ENCODE results near the gene OASL. TPM values are rescaled to one million over a fixed set of nuclear protein-coding genes. Genes with fewer than 3 reads are reported as not detected.
A peak's percentile ranks its signal among the peaks of the same experiment; 100 is the strongest.

OASL gene
- polyA plus RNA-seq, 3 donors: 9.9 to 14.9 (median 13.4) TPM

GRCh38 chr12:121005346-121005815 lies 33.7 kb downstream of the OASL start:
- peaks cover 0 to 1% (median 0%) of the 10 kb centered on the region in 7 donors for H3K9me3 Mint-ChIP-seq
- peak overlapping the region in 5 of 7 donors; percentile 26 to 71 (median 43) for H3K27ac Mint-ChIP-seq
- WGBS (ENCODE audit: insufficient coverage): 82% methylated on average over 9 of the region's 9 CpGs
- intact Hi-C loops (cut with micrococcal nuclease): loop anchor here (5.0 to 10.0 kb wide), 3 partner anchors 52 to 229 kb away; no protein-coding TSS in a partner anchor
- H3K4me3 ChIP-seq (replicated peaks in 1 of 3; ENCODE audit: low read depth in 2 of 3, low read length in 3 of 3): no peak overlapping the region
- peaks cover 59 to 85% of the 10 kb centered on the region in 2 donors for H3K36me3 Mint-ChIP-seq
- H2AFZ ChIP-seq (ENCODE audit: insufficient read depth, low read depth, low read length, poor library complexity, severe bottlenecking): no peak overlapping the region
- no peak overlapping the region for H3K4me3 Mint-ChIP-seq
- H3K4me1 Mint-ChIP-seq: no peaks in the 10 kb centered on the region
- peaks cover 0 to 4% (median 2%) of the 10 kb centered on the region in 3 donors for H3K27me3 Mint-ChIP-seq (ENCODE audit: low read depth in 3 of 3)
- H3K27me3 ChIP-seq (ENCODE audit: control insufficient read depth in 2 of 2, insufficient read depth in 2 of 2, low read length in 2 of 2): no peaks in the 10 kb centered on the region
- peak; percentile 25 to 56 (median 40) for DNase-seq
- H4K20me1 ChIP-seq (ENCODE audit: insufficient read depth, low read length): no peaks in the 10 kb centered on the region
- H3K27ac ChIP-seq (ENCODE audit: low read depth in 1 of 2, low read length in 2 of 2): no peak overlapping the region
- no peaks in the 10 kb centered on the region for H3K9me3 ChIP-seq (replicated peaks in 1 of 2; ENCODE audit: control insufficient read depth in 1 of 2, insufficient read depth in 1 of 2, low read length in 2 of 2)
- H3K4me2 ChIP-seq (replicated peaks; ENCODE audit: extremely low read depth, low read length, poor library complexity, severe bottlenecking): no peak overlapping the region
- peaks cover 50 to 86% of the 10 kb centered on the region in 2 donors for H3K36me3 ChIP-seq (replicated peaks in 1 of 2; ENCODE audit: control insufficient read depth in 1 of 2, insufficient read depth in 2 of 2, low read length in 2 of 2)
- H3K79me2 ChIP-seq (ENCODE audit: insufficient read depth, low read length): no peaks in the 10 kb centered on the region
- H3K9ac ChIP-seq (ENCODE audit: insufficient read depth, low read length, poor library complexity, severe bottlenecking): no peak overlapping the region
- TF ChIP-seq CTCF (IDR thresholded peaks at IDR 0.05): peak; percentile 81
- no peaks in the 10 kb centered on the region for H3K4me1 ChIP-seq (ENCODE audit: control insufficient read depth in 1 of 2, insufficient read depth in 2 of 2, low read length in 2 of 2)

GRCh38 chr12:121004253-121004815 lies 34.7 kb downstream of the OASL start:
- WGBS (ENCODE audit: insufficient coverage): 88% methylated on average over 10 of the region's 16 CpGs
- peak overlapping the region in 2 of 7 donors; percentile 35 to 42 for H3K27ac Mint-ChIP-seq

More at GRCh38 chr12:121004253-121004815, 34.7 kb downstream of the OASL start:
- Histone ChIP-seq H3K27ac (ENCODE audit: low read depth in 1 of 2, low read length in 2 of 2) (no peak overlapping the region), H3K9me3 (replicated peaks in 1 of 2; ENCODE audit: control insufficient read depth in 1 of 2, insufficient read depth in 1 of 2, low read length in 2 of 2) (no peaks in the 10 kb centered on the region), H3K4me3 (replicated peaks in 1 of 3; ENCODE audit: low read depth in 2 of 3, low read length in 3 of 3) (no peak overlapping the region), H3K4me2 (replicated peaks; ENCODE audit: extremely low read depth, low read length, poor library complexity, severe bottlenecking) (no peak overlapping the region), H3K4me1 (ENCODE audit: control insufficient read depth in 1 of 2, insufficient read depth in 2 of 2, low read length in 2 of 2) (no peaks in the 10 kb centered on the region), H3K9ac (ENCODE audit: insufficient read depth, low read length, poor library complexity, severe bottlenecking) (no peak overlapping the region), H2AFZ (ENCODE audit: insufficient read depth, low read depth, low read length, poor library complexity, severe bottlenecking) (no peak overlapping the region), H3K27me3 (ENCODE audit: control insufficient read depth in 2 of 2, insufficient read depth in 2 of 2, low read length in 2 of 2) (no peaks in the 10 kb centered on the region), H3K79me2 (ENCODE audit: insufficient read depth, low read length) (no peaks in the 10 kb centered on the region), H3K36me3 (replicated peaks in 1 of 2; ENCODE audit: control insufficient read depth in 1 of 2, insufficient read depth in 2 of 2, low read length in 2 of 2) (peaks cover 45 to 76% of the 10 kb centered on the region in 2 donors), H4K20me1 (ENCODE audit: insufficient read depth, low read length) (no peaks in the 10 kb centered on the region)
- intact Hi-C loops (cut with micrococcal nuclease): loop anchor here in 1 of 2 donors (10.0 kb wide), 1 partner anchor 230 kb away; no protein-coding TSS in a partner anchor
- Mint-ChIP-seq H3K4me1 (peaks cover 1% of the 10 kb centered on the region), H3K4me3 (no peak overlapping the region), H3K9me3 (peaks cover 0 to 1% (median 0%) of the 10 kb centered on the region in 7 donors), H3K27me3 (ENCODE audit: low read depth in 3 of 3) (peaks cover 1 to 4% (median 2%) of the 10 kb centered on the region in 3 donors), H3K36me3 (peaks cover 49 to 75% of the 10 kb centered on the region in 2 donors)
- no peak for DNase-seq
- no peak for TF ChIP-seq CTCF (IDR thresholded peaks at IDR 0.05)

Data from CD14-positive monocyte (primary cell).